Amygdala (tissue), 56 donors: ENCODE results near the gene FAM13A.
"Not testable (repeated sequence)": the region's sequence is repeated elsewhere in the genome, so short reads cannot be mapped to it uniquely, and the experiment has no call there.

Source experiments
- DNase-seq, 56 donors: peaks; one replicate each; lab custom pipeline; 2025; lab: John Stamatoyannopoulos, UW

The FAM13A gene

GRCh38 chr4:89044147-89044900, 12.7 kb downstream of the FAM13A start:
- no peak for DNase-seq

GRCh38 chr4:89042055-89042454, 14.9 kb downstream of the FAM13A start:
- no peak for DNase-seq

GRCh38 chr4:89039730-89040338, 17.2 kb downstream of the FAM13A start:
- DNase-seq, result no peak

GRCh38 chr4:89036535-89036934, 20.4 kb downstream of the FAM13A start:
- DNase-seq, result no peak

DNA sequence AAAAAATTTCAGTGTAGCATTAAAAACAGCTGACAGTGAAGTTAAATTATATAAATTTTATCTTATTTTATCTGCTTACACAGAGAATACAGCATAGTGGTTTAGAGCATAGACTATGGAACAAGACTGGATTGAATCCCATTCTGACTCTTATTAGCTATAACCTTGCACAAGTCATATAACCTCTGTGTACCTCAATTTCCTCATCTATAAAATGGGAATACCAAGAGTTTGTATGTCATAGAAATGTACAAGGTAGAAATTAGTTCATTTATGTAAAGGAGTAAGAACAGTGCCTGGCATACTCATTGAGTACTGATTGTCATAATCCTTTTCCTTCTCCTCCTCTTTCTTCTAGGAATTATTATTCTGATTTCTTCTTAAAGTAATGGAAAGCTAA, 25.7 kb downstream of the FAM13A start:
- no peak for DNase-seq

DNA sequence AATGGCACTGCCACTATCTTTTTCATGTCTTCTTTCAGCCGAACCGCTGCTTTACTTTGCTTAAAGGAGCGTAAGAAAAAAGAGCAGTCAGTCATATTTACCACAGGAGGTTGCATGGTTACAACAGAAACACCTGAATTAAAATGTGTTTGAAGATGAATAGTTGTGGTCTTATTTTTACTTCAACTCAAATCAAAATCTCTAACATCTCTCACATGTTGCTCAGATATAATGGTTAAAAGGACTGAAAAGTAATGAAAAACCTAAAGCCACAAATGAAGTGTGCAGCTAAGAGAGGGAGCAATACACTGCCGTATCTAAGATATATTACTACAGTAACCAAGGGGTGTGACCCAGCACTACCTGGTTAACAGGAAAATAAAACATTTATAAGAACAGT, 27.4 kb downstream of the FAM13A start:
- no peak for DNase-seq

DNA sequence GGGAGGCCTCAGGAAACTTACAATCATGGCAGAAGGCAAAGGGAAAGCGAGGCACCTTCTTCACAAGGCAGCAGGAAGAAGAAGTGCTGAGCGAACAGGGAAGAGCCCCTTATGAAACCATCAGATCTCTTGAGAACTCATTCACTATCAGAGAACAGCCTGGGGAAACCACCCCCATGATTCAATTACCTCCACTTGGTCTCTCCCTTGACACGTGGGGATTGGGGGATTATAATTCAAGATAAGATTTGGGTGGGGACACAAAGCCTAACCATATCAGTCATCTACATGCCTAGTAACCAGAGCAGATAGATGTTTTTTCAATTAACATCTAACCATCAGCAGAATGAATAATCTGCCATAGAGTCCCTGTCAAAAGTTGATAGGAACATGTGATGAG, 30.4 kb downstream of the FAM13A start:
- DNase-seq, result no peak

- peak in 19 of 56 donors; percentile 0 to 72 (median 18) for DNase-seq
Measured at GRCh38 chr4:89024051-89024675, 32.8 kb downstream of the FAM13A start.

DNA sequence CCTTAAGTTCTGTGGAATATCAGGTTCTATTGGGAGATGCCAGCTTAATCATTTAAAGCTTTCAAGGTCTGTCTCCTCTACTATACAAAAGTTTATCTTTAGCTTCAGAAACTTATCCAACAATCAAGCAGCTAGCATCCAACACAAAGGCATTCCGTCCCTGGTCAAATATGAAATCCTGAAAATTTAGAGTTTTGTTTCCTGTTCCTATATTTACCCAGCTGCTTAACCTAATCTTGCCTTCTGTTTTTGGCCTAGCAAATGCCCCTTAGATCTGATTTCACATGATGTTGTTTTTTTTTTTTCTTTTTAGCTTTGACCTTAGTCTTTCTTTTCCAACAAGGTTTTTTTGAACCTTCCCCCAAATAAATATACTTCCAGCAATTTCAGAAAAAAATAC, 33.8 kb downstream of the FAM13A start:
- DNase-seq, result no peak

DNA sequence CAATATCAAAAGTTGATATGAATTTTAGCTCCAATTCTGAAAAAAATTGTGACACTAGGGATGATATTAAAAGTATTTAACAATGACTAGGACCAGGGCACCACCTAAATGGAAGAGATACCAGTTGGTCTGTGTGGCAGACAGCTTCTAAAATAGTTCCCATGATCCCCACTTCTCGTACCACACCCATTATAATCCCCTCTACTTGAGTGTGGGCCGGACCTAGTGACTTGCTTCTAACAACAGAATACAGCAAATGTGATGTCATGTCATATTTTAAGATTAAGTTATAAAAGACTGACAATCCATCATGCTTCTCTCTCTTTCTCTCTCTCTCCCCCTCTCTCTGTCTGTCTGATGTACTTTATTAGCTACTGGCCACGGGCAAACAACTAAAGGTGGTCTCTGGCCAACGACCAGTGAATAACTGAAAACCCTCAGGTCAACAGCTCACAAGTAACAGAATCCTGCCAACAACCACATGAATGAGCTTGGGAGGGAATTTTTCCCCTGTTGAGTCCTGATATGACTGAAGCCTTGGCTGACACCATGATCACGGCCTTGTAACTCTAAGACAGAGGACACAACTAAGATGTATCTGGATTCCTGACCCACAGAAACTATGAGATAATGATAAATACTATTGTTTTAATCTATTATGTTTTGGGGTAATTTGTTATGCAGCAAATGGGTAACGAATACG, 34.4 kb downstream of the FAM13A start:
- no peak for DNase-seq

- DNase-seq, result no peak
Measured at GRCh38 chr4:89021684-89022083, 35.3 kb downstream of the FAM13A start.

GRCh38 chr4:89021062-89021461, 35.9 kb downstream of the FAM13A start:
- DNase-seq, result no peak

- not testable (repeated sequence) for DNase-seq
Measured at GRCh38 chr4:89014897-89015296, 42.1 kb downstream of the FAM13A start.

GRCh38 chr4:89009761-89010369, 47.1 kb downstream of the FAM13A start:
- no peak for DNase-seq

- DNase-seq, result no peak
Measured at GRCh38 chr4:89009115-89009514, 47.9 kb downstream of the FAM13A start.

DNA sequence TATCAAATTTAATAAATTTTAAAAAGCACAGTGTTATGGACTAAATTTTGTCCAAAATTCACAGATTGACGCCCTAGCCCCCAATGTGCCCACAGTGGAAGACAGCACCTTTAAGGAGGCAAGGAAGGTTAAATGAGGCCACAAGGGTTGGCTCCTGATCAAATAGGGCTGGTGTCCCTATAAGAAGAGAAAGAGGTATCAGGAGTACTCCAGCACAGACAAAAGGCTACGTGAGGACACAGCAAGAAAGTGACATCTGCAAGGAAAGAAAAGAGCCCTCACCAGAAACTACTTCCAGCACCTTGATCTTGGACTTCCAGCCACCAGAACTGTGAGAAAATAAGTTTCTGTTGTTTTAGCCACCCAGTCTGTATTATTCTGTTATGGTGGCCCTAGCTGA, 48.8 kb downstream of the FAM13A start:
- no peak for DNase-seq

- DNase-seq, result no peak
Measured at GRCh38 chr4:89007338-89007939, 49.5 kb downstream of the FAM13A start.

GRCh38 chr4:89006307-89006706, 50.7 kb downstream of the FAM13A start:
- no peak for DNase-seq

GRCh38 chr4:89005066-89005465, 51.9 kb downstream of the FAM13A start:
- DNase-seq, result not testable (repeated sequence)
